ENCODE measurements around the gene XRCC4. TPM values are rescaled to one million over a fixed set of nuclear protein-coding genes. Genes with fewer than 3 reads are reported as not detected.

Gene XRCC4
- total and polyA plus RNA-seq, 11 donors, result 3.3 to 50.5 (median 8.0) TPM

DNA sequence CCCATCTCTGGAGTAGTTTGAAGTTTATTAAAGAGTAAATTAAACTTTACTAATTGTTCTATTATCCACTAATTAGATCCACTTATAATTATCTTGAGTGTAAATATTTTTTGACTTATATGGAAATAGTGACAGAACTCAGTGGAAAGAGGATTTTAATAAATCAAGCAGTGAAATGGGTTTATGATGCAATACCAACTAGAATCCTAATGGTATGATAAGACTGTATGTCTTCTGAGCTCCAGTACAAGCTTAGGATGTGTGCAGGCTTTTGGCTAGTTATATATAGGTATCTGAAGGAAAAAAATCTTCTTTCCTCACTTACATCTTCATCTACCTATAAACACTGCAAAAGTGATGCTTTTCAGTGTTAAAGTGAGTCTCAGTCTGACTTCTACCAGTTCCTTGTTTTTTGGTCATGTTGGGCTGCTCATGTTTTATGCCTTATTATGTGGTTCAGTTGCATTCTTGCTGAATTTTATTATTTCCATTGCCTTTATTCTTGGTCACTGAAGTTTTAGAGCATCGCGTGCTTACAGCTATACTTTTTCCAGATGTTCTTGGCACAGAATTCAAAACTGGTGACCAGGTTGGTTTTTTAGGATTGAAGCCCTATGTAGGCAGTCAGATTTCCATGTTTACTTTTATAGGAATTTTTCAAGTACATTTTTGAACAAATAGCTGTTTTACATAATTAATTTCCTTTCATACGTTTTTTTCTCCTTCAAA is 30.5 kb downstream of the XRCC4 start:
- H3K27me3 ChIP-seq, result no peaks in the 10 kb centered on the region
- TF ChIP-seq POLR2A (IDR thresholded peaks at IDR 0.05), result no peak
- TF ChIP-seq, protein P1, sequence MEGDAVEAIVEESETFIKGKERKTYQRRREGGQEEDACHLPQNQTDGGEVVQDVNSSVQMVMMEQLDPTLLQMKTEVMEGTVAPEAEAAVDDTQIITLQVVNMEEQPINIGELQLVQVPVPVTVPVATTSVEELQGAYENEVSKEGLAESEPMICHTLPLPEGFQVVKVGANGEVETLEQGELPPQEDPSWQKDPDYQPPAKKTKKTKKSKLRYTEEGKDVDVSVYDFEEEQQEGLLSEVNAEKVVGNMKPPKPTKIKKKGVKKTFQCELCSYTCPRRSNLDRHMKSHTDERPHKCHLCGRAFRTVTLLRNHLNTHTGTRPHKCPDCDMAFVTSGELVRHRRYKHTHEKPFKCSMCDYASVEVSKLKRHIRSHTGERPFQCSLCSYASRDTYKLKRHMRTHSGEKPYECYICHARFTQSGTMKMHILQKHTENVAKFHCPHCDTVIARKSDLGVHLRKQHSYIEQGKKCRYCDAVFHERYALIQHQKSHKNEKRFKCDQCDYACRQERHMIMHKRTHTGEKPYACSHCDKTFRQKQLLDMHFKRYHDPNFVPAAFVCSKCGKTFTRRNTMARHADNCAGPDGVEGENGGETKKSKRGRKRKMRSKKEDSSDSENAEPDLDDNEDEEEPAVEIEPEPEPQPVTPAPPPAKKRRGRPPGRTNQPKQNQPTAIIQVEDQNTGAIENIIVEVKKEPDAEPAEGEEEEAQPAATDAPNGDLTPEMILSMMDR (IDR thresholded peaks at IDR 0.05), result no peak
- H3K4me3 ChIP-seq, result no peak overlapping the region
- DNase-seq (no peak), ATAC-seq (no peak)
- intact Hi-C loops (cut with DNase I), result no loop called here
- no peaks in the 10 kb centered on the region for H3K9me3 ChIP-seq
- H3K27ac ChIP-seq, result no peak overlapping the region
- H3K4me1 ChIP-seq, result no peaks in the 10 kb centered on the region
- WGBS, 4 donors, result 76 to 87% (median 85%) methylated on average over 3 of the region's 3 CpGs
- H3K36me3 ChIP-seq, result peaks cover 0 to 3% (median 0%) of the 10 kb centered on the region in 9 donors

DNA sequence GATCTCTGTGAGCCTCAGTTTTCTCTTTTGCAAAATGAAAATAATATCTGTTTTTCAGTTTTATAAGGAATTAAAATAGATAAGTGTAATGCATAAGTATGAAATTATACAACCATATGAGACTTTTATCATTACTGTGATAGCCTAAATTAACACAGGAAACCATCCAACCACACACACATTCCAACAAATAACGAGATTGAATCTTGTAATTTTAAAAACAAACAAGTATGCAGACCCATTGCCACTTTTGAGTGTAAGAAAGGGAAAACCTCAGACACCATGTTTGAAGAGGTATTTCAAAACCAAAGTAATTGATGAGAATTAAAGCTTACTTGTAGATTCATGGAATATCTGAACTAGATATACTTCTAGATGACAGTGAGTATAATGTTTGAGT is 32.0 kb downstream of the XRCC4 start:
- Histone ChIP-seq H3K27me3 (no peaks in the 10 kb centered on the region), H3K27ac (no peak overlapping the region), H3K4me3 (no peak overlapping the region), H3K36me3 (peaks cover 0 to 5% (median 0%) of the 10 kb centered on the region in 9 donors), H3K4me1 (no peaks in the 10 kb centered on the region), H3K9me3 (no peaks in the 10 kb centered on the region)
- WGBS, 4 donors, result 61 to 84% (median 71%) methylated on average over 1 of the region's 1 CpG
- ATAC-seq (no peak), DNase-seq (no peak)
- TF ChIP-seq, protein P1 (IDR thresholded peaks at IDR 0.05), result no peak
- no peak for TF ChIP-seq POLR2A (IDR thresholded peaks at IDR 0.05)
- intact Hi-C loops (cut with DNase I), result no loop called here

DNA sequence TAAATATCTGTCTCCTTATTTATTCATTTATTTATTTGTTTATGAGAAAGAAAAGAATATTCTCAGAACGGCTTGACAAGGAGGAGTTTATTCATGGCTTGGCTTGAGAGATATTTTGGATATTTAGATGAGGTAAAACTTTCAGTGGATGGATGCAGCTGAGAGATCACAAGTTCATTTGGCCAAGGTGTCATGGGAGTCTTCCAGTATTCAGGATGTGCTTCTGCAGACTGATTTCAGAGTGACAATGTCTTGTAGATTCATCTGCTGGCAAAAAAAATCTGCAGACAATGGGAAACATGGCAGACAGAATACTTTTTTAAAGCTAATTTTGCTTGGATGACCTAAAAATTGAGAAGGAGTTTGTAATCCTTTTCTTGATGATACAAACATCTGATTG is 38.5 kb downstream of the XRCC4 start:
- Histone ChIP-seq H3K4me3 (no peak overlapping the region), H3K4me1 (no peaks in the 10 kb centered on the region), H3K27ac (no peak overlapping the region), H3K27me3 (no peaks in the 10 kb centered on the region), H3K36me3 (peaks cover 0 to 5% (median 0%) of the 10 kb centered on the region in 9 donors), H3K9me3 (peaks cover 0 to 12% (median 0%) of the 10 kb centered on the region in 12 donors)
- TF ChIP-seq, protein P1 (IDR thresholded peaks at IDR 0.05), result no peak
- TF ChIP-seq POLR2A (IDR thresholded peaks at IDR 0.05), result no peak
- no peak for DNase-seq
- intact Hi-C loops (cut with DNase I), result no loop called here
- WGBS, 4 donors, result 72 to 90% (median 80%) methylated on average over 1 of the region's 1 CpG
- ATAC-seq, result no peak

DNA sequence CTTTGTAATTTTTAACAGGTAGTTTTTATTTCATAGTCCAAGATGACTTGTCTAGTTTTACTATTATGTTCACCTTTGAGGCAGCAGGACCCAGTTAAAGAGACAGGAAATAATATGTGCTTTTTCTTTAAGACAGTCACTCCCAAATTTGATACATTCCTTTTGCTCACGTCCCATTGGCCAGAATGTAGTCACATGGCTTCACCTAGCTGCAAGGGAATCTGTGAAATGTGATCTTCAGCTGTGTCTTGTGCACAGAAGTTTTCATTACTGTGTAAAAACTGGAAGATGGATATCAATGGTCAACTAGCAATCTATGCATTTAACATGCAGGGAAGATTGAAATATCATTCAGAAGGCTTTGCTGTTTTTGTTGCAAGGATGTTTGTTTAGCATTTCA is 41.1 kb downstream of the XRCC4 start:
- Histone ChIP-seq H3K9me3 (peaks cover 0 to 12% (median 0%) of the 10 kb centered on the region in 12 donors), H3K27me3 (no peaks in the 10 kb centered on the region), H3K27ac (no peak overlapping the region), H3K4me3 (no peak overlapping the region), H3K4me1 (no peaks in the 10 kb centered on the region), H3K36me3 (peaks cover 0 to 5% (median 0%) of the 10 kb centered on the region in 9 donors)
- 82 to 97% (median 94%) methylated on average over 1 of the region's 1 CpG for WGBS, 4 donors
- ATAC-seq, result no peak
- intact Hi-C loops (cut with DNase I), result no loop called here
- TF ChIP-seq POLR2A (IDR thresholded peaks at IDR 0.05), result no peak
- TF ChIP-seq, protein P1 (IDR thresholded peaks at IDR 0.05), result no peak
- no peak for DNase-seq

Data from heart left ventricle (tissue), 16 donors.